Measurements from ENCODE around the gene KIF26A.

DNA sequence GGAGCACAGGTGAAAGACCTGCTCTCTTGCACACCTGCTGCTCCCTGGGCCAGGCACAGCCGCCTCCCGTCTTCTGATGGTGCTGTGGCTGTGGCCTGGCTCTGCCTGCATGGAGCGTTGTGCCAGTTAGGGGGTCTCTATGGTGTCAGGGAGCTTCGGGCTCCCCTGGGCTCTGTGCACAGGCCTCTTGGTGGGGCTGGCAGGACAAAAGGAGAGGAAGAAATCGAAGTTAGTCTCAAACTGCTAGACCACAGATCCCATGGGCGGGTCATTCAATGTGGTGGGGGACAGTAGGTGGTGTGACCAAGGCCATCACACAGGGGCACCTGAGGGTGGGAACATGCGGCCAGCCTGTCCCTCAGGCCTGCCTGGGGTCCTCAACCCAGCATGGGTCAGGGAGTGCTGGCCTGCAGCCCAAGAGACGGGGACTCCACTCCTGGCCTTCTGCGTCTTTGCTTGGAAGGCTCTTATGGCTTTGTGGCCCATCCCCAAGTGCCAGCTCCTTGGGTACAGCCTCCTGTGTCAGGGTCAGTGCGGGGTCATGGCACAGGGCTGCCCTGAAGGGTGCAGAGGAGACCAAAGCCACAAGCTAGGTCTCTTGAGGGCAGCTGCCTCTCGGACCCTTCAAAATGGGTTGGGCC, 84.1 kb downstream of the KIF26A start:
- TF ChIP-seq, protein P1, sequence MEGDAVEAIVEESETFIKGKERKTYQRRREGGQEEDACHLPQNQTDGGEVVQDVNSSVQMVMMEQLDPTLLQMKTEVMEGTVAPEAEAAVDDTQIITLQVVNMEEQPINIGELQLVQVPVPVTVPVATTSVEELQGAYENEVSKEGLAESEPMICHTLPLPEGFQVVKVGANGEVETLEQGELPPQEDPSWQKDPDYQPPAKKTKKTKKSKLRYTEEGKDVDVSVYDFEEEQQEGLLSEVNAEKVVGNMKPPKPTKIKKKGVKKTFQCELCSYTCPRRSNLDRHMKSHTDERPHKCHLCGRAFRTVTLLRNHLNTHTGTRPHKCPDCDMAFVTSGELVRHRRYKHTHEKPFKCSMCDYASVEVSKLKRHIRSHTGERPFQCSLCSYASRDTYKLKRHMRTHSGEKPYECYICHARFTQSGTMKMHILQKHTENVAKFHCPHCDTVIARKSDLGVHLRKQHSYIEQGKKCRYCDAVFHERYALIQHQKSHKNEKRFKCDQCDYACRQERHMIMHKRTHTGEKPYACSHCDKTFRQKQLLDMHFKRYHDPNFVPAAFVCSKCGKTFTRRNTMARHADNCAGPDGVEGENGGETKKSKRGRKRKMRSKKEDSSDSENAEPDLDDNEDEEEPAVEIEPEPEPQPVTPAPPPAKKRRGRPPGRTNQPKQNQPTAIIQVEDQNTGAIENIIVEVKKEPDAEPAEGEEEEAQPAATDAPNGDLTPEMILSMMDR (IDR thresholded peaks at IDR 0.05; ENCODE audit: insufficient read depth, low read depth, low read length), result no peak
- no peak for TF ChIP-seq EZH2 (IDR thresholded peaks at IDR 0.05; ENCODE audit: insufficient read depth, low read length)

All from astrocyte (in vitro differentiated cells and primary cell).